Upper lobe of left lung (tissue), 4 donors: ENCODE results near the gene RNF146.

Source experiments
- CTCF ChIP-seq, 6 experiments: fragments of 450-650 bp in 4 of 6; fragments of 200-600 bp in 2 of 6; sonication (generic) in 2 of 6; IDR thresholded peaks; one replicate each; pipeline ENCODE4 v1.5.1; 2016 to 2019; ENCODE audit warnings: antibody characterized with exemption in 6 of 6
- POLR2A ChIP-seq, 4 donors: fragments of 450-650 bp; IDR thresholded peaks; one replicate each; pipeline ENCODE4 v1.5.1; 2016 to 2017; ENCODE audit warnings: antibody characterized with exemption in 4 of 4, mild to moderate bottlenecking in 2 of 4
- POLR2AphosphoS5 ChIP-seq, 2 donors: sonication (generic); formaldehyde crosslinking; IDR thresholded peaks; one replicate each; pipeline ENCODE4 v1.5.1; 2017; ENCODE audit warnings: antibody characterized with exemption in 2 of 2

GRCh38 chr6:127288705-127289104 lies 22.0 kb downstream of the RNF146 start:
- no peak for TF ChIP-seq CTCF (IDR thresholded peaks at IDR 0.05)
- no peak for TF ChIP-seq POLR2AphosphoS5 (IDR thresholded peaks at IDR 0.05)
- no peak for TF ChIP-seq POLR2A (IDR thresholded peaks at IDR 0.05)
